ENCODE data around the gene VPS51.

The VPS51 gene

DNA sequence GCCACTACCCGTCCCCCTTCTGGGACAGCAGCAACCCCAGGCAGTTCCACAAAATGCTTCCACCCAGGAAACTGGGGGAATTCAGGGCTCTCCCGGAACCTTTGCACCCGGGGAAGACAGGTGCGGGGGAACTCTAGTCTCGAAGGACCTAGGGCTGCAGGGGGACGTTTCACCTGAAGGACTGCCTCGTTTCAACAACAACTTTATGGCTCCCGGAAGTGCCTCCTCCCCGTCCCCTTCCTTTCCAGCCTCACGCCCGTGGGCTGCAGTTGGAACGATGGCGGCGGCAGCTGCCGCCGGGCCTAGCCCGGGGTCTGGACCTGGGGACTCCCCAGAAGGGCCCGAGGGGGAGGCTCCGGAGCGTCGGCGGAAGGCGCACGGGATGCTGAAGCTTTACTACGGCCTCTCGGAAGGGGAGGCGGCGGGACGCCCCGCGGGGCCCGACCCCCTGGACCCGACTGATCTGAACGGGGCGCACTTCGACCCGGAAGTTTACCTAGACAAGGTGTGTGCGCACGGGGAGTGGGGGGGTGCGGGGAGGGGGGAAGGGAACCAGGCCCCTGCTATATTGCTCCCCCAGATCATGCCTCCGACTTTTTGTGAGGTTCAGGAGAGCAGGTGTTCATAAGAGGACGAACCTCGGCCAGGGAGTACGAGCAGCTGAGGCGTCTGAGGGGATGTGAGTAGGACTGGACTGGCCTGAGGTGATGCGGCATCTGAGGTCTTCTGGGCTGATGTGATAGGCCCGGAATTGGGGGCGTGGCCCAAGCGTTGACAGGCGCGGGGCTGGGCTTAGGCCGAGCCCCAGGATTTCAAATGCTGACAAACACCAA lies at the start of gene VPS51:
VPS51 (plus strand) TSS at position 241 of the 833 bp plus-strand sequence; CDS start at position 278, 37 bp downstream.
- peak; percentile 86 to 92 for DNase-seq

DNA sequence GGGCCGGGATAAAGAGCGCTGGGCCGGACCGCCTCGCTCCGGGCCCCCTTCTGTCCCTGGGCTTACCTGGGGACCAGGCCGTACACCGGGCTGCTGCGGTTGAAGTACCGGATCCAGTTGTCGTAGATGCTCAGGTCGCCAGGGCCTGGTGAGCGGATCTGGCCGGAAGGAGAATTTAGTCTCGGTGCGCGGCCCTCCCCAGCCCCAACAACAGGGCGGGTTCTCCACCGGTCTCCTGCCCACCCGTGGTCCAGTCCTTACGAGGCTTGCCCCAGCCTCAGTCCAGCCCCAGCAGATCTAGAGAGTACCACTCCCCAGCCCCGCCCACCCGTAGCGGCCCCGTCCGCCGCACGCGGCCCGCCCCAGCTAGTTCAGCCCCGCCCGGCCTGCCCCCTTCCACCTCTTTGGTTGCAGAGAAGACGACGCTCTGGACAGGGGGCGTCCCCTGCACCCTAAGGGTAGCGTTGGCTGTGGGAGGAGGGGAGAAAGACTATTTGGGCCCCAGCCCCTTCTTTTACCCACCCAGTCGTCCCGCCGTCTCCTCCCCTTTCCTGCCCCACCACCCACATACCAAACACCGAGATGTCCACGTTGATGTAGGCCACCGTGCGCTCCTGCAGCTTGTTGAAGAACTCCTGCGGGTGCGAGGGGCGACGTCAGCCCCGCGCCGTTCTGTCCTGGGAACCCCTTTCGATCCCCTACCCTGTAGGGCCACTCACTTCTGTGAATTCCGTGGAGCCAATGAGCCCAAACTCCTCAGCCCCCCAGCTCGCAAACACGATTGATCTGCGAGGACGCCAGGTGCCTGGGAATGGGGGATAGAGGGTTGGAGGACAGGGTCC lies 48.2 kb upstream of the VPS51 start:
- no peak for DNase-seq

DNA sequence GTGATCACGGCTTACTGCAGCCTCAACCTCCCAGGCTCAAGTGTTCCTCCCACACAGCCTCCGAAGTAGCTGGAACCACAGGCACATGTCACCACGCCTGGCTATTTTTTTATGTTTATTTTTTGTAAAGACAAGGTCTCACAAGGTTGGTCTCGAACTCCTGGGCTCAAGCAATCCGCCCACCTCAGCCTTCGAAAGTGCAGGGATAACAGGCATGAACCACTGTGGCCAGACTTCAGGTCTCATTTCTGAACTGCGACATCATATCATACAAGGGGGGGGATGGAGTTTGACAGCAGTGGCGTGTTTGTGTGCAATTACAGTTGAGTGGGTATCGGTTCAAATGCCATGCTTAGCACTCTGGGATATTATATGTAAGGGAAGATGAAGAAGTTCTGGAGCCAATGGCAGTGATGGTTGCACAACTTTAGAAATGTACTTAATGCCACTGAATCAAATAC lies 44.6 kb upstream of the VPS51 start:
- DNase-seq, result no peak

DNA sequence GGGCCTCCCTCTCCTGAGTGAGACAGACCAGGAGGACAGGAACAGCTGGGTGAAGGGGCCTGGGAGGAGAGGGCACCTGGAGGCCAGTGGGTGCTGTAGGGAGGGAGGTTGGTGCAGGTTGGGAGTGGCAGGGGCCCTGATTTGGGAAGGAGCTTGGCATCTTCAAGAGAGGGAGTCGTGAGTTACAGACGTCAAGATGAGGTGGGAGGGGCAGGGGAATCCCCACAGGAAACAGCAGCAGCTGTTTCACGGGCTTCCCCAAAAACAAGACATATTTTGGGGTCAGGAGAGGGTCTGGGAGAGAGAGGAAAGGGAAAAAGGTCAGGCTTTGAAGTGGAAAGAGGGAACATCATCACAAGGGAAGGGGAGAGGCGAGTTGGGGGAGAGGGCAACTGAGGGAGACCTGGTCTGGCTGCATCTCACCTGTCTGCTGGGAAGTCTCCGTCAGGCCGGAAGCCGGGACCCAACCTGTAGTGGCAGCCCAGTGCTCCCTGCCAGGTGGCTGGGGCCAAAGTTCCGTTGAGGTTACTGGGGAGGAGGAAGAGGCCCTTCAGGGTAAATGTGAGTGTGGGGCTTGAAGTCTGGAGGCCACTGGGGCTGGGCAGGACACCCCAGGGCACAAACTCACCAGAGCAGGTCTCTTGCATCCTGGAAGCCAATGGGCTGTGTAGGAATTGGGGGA lies 42.0 kb upstream of the VPS51 start:
- DNase-seq, result no peak

DNA sequence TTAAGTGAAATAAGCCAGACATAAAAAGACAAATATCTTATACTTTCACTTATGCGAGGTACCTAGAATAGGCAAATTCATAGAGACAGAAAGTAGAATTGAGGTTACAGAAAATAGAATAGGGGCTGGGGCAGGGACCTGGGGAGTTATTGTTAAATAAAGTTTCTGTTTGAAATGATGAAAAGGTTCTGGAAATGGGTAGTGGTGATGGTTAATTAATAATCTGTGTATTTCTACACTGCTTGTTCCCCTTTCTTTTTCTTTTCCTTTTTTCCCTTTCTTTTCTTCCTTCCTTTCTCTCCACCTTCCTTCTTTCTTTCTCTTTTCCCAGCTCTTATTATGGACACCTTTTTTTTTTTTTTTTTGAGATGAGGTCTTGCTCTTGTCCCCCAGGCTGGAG lies 40.5 kb upstream of the VPS51 start:
- DNase-seq, result no peak

DNA sequence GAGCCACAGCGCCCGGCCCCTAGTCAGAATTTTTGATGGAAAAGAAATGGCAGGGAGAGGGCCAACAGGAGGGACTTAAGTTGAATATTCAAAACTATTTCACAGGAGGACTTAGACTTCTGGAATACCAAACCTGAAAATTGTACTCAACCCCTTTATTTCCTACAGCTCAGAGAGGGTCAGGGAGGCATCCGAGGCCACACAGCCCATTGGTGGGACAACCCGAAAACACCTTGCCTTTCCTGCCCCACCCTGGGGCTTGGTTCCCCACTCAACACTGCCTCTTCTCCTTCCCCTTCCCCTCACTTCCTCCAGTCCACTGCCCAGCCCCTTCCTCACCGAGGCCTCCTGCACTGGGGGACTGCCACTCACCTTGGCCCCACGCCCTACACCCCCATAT lies 39.0 kb upstream of the VPS51 start:
- DNase-seq, result no peak

DNA sequence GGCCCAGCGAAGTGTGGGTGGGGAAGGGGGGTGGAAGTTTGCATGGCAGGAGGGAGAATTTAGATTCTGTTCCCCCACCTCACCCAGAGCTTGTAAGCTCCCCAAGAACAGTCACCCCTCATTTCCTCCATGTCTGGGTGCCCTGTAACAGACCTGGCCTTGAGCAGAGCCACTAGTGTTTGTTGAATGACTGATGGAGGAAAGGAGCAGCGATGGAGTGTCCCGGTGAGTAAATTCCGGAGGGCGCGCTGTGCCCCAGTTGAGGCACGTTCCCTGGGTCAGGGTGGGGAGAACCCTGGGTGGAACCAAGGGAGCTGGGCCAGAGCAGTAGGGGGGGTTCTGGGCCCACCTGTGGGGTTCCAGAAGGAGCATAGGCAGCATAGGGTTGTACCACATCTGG lies 38.5 kb upstream of the VPS51 start:
- DNase-seq, result no peak

DNA sequence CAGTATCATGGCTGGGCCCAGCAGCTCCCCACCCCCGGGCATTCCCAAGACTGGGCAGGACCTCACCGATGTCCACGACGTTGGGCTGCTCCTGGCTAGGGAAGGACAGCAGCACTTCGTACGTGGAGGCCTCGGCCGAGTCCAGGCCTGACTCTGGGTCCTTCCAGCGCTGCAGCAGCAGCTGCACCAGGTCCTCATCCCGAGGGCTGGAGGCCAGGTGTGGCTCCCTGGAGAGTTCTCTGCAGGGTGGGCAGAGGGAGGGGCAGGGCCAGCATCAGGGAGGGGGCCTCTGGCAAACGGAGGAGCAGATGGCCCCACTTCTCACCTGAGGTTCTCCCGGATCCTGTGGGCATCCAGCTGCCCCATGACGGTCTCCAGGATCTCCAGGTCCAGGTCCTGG lies 38.0 kb upstream of the VPS51 start:
- DNase-seq, result no peak

DNA sequence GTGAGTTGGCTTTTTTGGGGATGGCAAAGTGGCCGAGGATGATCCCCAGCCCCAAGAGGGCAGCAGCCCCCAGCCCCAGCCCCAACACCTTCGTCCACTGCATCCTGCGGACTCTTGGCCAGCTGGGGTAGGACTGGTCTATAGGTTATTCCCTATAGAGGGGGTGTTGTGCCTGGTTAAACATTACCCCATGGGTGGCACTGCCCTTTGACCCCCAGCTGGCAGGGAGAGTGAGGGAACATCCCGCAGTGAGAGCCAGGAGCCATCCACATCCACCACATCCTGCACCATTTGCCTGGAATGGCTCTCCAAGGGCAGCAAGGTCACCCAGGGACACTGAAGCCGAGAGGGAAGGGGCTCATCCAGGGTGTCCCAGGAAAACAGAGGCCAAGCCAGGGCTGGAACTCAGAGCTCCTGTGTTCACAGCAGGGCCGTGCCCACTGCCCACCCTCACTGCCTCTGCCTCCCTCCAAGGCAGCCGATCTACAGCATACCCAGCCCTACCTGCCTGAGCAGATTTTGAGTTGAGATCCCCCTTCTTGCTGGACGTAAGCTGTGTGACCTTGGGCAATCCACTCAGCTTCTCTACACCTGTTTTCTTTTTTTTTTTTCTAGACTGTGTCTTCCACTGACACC lies 37.5 kb upstream of the VPS51 start, which contains the start of gene NAALADL1:
NAALADL1 (minus strand) TSS at position 135 of the 636 bp plus-strand sequence; CDS start at position 103, 32 bp downstream.
- DNase-seq, result no peak

DNA sequence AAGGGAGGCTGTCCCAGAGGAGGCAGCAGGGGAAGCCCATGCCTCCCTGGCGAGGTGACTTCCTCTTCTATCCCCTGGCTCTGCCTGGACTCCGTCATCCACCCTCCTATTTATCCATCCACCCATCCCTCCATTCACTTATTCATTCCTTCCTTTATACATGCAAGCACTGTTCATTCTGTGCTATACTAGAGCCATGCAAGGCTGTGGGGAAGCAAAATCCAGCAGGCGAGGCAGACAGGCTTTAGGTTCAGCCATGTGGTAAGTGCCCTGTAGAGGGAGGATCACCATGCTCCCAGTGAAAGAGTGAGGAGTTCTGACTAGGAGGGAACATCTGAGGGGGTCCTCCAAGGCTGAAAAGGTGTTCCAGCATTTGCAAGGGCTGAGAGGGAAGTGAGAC lies 36.5 kb upstream of the VPS51 start:
- no peak for DNase-seq

DNA sequence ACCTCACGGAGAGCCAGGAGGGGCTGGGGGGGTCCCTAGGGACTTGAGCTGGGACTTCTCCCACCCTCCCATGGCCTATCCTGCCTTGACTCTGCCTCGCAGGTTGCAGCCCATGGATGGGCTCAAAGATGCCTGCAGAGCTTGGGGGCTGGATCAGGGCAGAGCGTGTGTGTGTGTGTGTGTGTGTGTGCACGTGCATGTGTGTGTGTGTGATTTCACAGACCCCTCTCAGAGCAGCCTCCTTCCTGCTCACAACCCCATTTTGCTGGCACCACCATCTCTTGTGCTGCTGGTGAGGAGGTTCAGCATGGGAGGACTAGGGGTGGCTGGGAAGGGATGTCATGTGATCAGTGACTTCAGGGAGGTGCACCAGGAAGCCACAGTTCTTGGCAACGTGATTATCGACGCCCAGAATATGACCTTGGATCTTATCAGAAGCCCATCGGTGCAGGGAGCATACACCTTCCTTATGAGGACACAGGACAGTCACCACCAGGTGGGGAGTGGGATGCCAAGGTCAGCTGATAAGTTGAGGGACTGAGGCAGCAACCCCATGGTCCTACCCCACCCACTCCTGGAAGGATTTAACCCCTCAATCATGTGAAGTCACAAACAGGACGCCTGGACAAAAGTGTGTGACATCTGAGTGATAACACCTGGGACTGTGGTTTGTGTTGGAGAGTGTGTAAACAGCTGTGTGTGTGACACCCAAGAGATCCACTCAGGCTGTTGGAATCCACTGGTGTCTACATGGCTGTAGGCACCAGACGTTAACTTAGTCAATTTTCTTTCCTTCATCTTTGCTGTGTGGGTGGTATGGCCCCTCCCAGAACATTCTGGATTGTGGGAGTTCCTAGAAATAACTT lies 35.8 kb upstream of the VPS51 start:
- DNase-seq, result no peak

DNA sequence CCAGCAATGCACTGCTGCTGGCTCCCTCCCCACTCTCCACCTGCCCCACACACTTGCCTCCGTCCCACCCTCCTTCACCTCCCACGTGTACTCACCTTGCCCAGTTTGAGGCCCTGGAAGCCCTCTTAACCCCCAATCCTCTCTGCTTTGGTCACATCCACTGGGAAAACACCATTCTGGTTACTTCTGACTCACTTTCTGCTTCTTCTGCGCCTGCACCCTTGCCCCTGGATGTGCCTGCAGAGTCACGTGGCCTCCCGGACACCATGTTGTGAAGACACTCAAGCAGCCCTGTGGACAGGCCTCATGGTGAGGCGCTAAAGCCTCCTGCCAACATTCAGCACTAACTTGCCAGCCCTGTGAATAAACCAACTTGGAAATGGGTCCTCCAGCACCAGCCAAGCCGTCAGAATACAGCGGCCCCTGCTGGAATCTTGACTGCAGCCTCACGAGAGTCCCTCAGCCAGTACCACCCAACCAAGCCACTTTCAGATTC lies 35.1 kb upstream of the VPS51 start:
- no peak for DNase-seq

DNA sequence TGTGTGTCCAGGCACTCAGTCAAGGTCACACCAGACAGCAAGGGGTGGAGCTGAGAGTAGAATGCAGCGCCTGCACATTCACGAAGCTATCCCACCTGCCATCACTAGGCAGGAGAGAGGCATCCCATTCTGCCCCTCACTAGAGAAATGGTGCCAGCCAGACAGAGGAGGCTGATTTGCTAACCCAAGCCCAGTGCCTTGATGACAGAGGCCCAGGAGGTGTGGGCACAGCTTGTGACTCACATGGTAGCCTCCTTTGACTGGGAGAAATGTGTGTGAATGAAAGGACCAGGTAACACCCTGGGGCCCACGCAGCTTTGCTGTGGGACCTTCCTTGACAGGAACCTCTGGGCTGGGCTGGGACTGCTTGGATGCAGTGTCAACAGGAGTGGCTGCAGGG lies 32.5 kb upstream of the VPS51 start:
- DNase-seq, result no peak

DNA sequence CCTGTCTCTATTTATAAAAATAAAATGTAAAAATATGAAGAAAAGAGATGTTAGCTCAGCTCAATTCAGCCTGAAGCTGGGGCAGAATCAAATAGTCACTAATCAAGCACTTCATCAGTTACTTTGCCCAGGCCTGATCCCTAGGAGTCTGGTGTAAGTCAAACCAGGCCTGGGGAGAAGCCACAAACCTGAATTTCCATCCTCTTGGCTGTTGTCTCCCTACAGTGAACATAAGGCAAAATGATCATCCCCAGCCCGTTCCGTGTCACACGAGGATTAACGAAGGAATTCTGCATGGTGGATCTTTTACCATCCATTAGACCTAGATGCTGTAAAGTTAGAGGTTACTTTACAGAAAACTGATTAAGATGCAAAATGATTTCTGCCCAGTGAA lies 31.2 kb upstream of the VPS51 start:
- no peak for DNase-seq

DNA sequence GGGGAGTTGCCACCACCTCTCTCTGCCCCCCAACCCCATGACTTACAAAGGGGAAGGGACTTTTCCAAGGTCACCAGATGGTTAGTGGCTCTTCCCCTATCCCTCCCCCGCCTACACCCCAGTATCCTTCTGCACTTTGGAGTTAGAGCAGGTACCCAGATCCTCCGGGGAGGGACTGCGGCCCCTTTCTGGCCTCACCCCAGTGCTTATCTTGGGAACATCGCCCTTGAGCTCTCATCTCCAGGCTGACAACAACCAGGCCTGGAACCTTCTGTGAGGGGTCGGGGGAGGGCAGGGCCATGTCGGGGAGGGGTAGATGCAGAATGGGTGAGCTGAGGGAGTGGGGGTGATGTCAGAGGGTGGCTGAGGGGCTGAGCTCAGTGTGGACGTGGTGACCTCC lies 30.2 kb upstream of the VPS51 start:
- DNase-seq, result no peak

DNA sequence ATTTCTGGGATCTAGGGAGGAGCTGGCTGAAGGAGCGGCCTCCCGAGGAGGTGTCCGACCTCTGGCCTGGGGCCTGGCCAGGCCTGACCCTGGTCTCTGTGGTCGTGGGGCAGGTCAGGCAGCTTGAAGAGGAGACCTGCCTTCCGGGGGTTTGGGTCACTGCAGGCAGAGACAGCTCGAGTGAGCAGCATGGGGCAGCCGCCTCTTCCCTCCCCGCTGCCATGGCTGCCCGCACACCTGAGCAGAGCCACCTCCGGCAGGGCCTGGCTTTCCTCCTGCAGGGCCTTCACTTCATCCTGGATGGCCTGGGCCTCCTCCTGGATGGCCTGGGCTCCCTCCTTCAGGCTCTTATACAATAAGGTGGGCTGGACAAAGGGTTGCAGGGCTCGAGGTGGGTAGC lies 29.7 kb upstream of the VPS51 start:
- no peak for DNase-seq

DNA sequence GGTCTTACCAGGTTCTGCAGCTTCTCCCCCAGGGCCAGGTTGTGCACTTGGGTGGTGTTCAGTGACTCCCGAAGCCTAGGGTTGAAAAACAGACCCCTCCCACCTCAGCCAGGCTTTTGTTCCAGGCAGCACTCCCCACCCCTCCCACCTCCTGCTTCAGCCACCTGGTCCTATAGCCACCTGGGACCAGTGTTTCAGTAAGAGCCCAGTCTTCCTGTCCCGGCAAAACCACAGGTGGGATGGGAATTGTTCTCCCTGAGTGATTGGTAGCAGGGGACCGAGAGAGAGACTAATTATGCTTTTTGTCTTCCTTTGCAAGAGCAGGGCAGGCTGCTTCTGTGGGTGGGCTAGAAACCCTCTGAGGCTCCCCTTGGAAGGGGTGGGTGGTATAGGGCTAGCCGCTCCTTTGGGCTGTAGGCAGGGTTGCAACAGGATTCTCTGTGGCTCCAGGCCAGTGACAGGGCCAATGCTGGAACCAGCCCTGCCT lies 29.2 kb upstream of the VPS51 start:
- no peak for DNase-seq

DNA sequence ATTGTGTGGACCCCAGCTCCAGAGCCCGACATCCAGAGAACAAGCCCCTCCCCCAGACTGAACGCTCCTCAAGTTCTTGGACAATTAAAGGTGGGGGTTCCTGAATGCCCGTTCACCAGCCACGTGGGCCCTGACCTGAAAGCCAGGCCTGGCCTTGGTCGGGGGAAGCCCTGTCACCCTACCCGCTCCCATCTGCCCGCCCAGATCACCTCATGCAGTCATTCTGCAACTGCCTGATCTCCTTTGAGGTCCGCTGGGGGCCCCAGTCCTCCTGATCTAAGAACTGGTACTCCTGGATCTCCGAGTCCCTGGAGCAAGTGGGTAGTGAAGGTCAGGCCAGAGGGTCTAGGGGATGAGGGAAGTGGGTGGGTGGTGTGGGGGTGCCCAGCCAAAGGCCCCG lies 28.6 kb upstream of the VPS51 start:
- DNase-seq, result no peak

DNA sequence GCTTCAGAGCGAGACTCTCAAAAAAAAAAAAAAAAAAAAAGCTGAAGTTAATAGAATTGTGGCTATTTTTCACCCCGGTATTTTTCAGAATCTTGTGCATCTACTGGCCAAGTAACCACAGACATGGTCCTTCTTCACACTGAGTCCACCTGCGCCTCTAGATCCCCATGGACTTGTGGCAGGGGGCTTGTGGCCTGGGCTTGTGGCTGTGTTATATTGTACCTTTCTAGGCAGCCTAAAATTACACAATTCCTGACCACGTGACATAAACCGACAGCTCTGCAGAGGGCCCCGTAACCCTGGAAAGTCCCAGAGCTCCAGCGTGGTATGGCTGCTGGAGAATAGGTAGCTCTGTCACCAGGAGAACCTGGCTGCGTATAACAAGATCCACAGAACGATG lies 26.8 kb upstream of the VPS51 start:
- DNase-seq, result no peak

DNA sequence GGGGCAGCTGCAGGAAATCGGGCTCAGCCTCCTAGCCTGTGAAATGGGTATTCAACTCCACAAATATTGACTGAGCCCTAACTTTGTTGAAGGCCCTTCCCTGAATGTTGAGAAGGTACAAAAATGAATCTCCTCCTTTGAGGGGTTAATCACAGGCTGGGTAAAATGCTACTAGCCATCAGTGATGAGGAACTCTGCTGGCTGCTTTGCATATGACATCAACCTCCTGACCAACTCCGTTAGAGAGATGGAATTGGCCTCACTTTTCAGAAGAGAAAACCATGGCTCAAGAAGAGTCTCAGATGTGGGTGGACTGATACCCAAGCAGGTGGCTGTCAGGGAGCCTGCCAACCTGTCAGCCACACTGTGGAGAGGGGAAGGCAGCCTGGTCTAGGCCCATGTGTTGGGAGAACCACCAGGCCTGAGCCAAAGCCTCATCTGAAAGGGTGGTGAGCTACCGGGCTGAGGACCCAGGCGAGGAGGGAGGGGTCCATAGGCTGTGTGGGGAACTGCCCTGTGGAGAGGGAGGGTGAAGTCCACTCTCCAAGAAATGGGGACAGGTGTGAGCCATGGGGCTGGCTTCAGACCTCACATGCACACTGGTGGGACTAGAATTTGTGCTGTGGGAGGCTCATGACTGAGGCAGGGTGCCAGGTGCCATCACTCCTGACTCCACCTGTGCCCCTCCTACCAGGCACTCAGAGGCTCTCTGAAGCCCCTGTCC lies 23.9 kb upstream of the VPS51 start:
- DNase-seq, result no peak

DNA sequence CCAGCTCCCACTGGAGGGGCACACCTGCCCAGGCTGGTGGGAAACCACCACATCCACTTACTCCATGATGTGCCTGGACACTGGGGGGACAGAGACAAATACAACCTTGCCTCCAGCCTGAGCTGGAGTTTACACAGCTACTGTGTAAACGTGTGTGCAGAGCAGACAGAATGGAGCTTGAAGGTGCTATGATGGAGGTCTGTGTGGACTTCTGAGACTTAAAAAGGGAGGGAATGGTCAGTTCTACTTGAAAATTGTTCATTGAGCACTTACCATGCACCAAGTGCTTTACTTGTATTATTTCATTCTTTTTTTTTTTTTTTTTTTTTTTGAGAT lies 23.4 kb upstream of the VPS51 start:
- DNase-seq, result no peak
